H9 (cell line): Measurements from ENCODE around the gene DAND5. TPM values are rescaled to one million over a fixed set of nuclear protein-coding genes. Genes with fewer than 3 reads are reported as not detected.

Experiments
- DNase-seq: peaks from one replicate; pipeline ENCODE4 v3.0.0-alpha.2; 2017
- H2AFZ ChIP-seq: one replicate; pipeline ENCODE4 v1.6.1; 2013; ENCODE audit warnings: mild to moderate bottlenecking, low read length, control low read depth, moderate library complexity
- H2AK5ac ChIP-seq: 2 replicates; pipeline ENCODE4 v1.6.1; 2013; ENCODE audit warnings: low read length, control low read depth, mixed read lengths; ENCODE audit not compliant: insufficient read length
- H2BK120ac ChIP-seq: one replicate; pipeline ENCODE4 v1.6.1; 2013; ENCODE audit warnings: low read depth, mild to moderate bottlenecking, low read length, control low read depth, inconsistent platforms; ENCODE audit not compliant: poor library complexity, severe bottlenecking
- H2BK12ac ChIP-seq: 2 replicates; pipeline ENCODE4 v1.6.1; 2013; ENCODE audit warnings: low read length, control low read depth, mixed read lengths, low read depth; ENCODE audit not compliant: insufficient read length
- H2BK15ac ChIP-seq: 2 replicates; pipeline ENCODE4 v1.6.1; 2013; ENCODE audit warnings: low read depth, low read length, control low read depth
- H2BK20ac ChIP-seq: one replicate; pipeline ENCODE4 v1.6.1; 2013; ENCODE audit warnings: low read depth, mild to moderate bottlenecking, low read length, control low read depth, inconsistent platforms; ENCODE audit not compliant: poor library complexity, severe bottlenecking
- H2BK5ac ChIP-seq: 2 replicates; pipeline ENCODE4 v1.6.1; 2013; ENCODE audit warnings: low read length, control low read depth, mixed read lengths; ENCODE audit not compliant: insufficient read length
- H3K14ac ChIP-seq: 2 replicates; pipeline ENCODE4 v1.6.1; 2013; ENCODE audit warnings: low read length, control low read depth; ENCODE audit not compliant: insufficient read depth
- H3K18ac ChIP-seq: 2 replicates; pipeline ENCODE4 v1.6.1; 2013; ENCODE audit warnings: low read depth, mild to moderate bottlenecking, mixed read lengths, low read length, control low read depth; ENCODE audit not compliant: insufficient read length
- H3K23ac ChIP-seq: 2 replicates; pipeline ENCODE4 v1.6.1; 2013; ENCODE audit warnings: low read length, control low read depth, mixed read lengths, low read depth; ENCODE audit not compliant: insufficient read length
- H3K23me2 ChIP-seq: 2 replicates; pipeline ENCODE4 v1.6.1; 2013; ENCODE audit warnings: low read depth, mild to moderate bottlenecking, mixed read lengths, low read length, control low read depth; ENCODE audit not compliant: insufficient read length, poor library complexity, severe bottlenecking
- H3K27ac ChIP-seq: 2 replicates; pipeline ENCODE4 v1.5.1; 2013; ENCODE audit warnings: low read length, control low read depth, mixed read lengths, low read depth; ENCODE audit not compliant: insufficient read length
- H3K27me3 ChIP-seq: 2 replicates; pipeline ENCODE4 v1.6.1; 2013; ENCODE audit warnings: low read length, control low read depth, inconsistent platforms; ENCODE audit not compliant: insufficient read depth
- H3K4ac ChIP-seq: 2 replicates; pipeline ENCODE4 v1.6.1; 2013; ENCODE audit warnings: low read depth, mild to moderate bottlenecking, control low read depth, inconsistent platforms, low read length, moderate library complexity
- H3K4me1 ChIP-seq: 2 replicates; pipeline ENCODE4 v1.6.1; 2013; ENCODE audit warnings: low read length, control low read depth, inconsistent platforms; ENCODE audit not compliant: insufficient read depth
- H3K4me2 ChIP-seq: 2 replicates; pipeline ENCODE4 v1.6.1; 2013; ENCODE audit warnings: low read length, control low read depth, mixed read lengths; ENCODE audit not compliant: insufficient read length, insufficient read depth
- H3K56ac ChIP-seq: 2 replicates; pipeline ENCODE4 v1.6.1; 2013; ENCODE audit warnings: low read depth, mild to moderate bottlenecking, mixed read lengths, low read length, control low read depth; ENCODE audit not compliant: insufficient read length
- H3K79me1 ChIP-seq: 2 replicates; pipeline ENCODE4 v1.6.1; 2013; ENCODE audit warnings: low read depth, mild to moderate bottlenecking, moderate library complexity, low read length, control low read depth, inconsistent platforms; ENCODE audit not compliant: insufficient read depth, poor library complexity, severe bottlenecking
- H3K79me2 ChIP-seq: 2 replicates; pipeline ENCODE4 v1.6.1; 2013; ENCODE audit warnings: low read length, control low read depth, inconsistent platforms; ENCODE audit not compliant: insufficient read depth
- H3K9ac ChIP-seq: 2 replicates; pipeline ENCODE4 v1.6.1; 2013; ENCODE audit warnings: low read length, control low read depth, mixed read lengths; ENCODE audit not compliant: insufficient read length; ENCODE audit errors: extremely low read depth
- H3K9me3 ChIP-seq: one replicate; pipeline ENCODE4 v1.6.1; 2013; ENCODE audit warnings: low read depth, low read length, inconsistent platforms; ENCODE audit not compliant: control insufficient read depth
- H3T11ph ChIP-seq: one replicate; pipeline ENCODE4 v1.6.1; 2013; ENCODE audit warnings: mild to moderate bottlenecking, low read length, control low read depth, inconsistent platforms
- H4K20me1 ChIP-seq: one replicate; pipeline ENCODE4 v1.6.1; 2013; ENCODE audit not compliant: control insufficient read depth, insufficient read length, insufficient read depth
- H4K5ac ChIP-seq: 2 replicates; pipeline ENCODE4 v1.6.1; 2013; ENCODE audit warnings: low read depth, mild to moderate bottlenecking, mixed read lengths, low read length, control low read depth; ENCODE audit not compliant: insufficient read length
- H4K8ac ChIP-seq: replicated peaks from 2 replicates; pipeline ENCODE4 v1.6.1; 2013; ENCODE audit warnings: low read length, control low read depth, mixed read lengths, low read depth; ENCODE audit not compliant: insufficient read length
- H4K91ac ChIP-seq: 2 replicates; pipeline ENCODE4 v1.6.1; 2013; ENCODE audit warnings: low read depth, mild to moderate bottlenecking, moderate library complexity, mixed read lengths, low read length, control low read depth; ENCODE audit not compliant: insufficient read length
- H3K27ac Mint-ChIP-seq, 3 experiments: 2 replicates in 2 of 3; 3 replicates in 1 of 3; pipeline ENCODE4 v1.8.0; 2020 to 2021; ENCODE audit warnings: mixed read lengths in 3 of 3, mild to moderate bottlenecking in 1 of 3, moderate library complexity in 1 of 3
- H3K27me3 Mint-ChIP-seq: 2 replicates; pipeline ENCODE4 v1.8.0; 2021; ENCODE audit warnings: low read depth, mild to moderate bottlenecking, moderate library complexity, mixed read lengths
- H3K36me3 Mint-ChIP-seq, 3 experiments: 2 replicates in 2 of 3; 3 replicates in 1 of 3; pipeline ENCODE4 v1.8.0; 2020 to 2021; ENCODE audit warnings: low read depth in 3 of 3, mixed read lengths in 3 of 3; ENCODE audit not compliant: insufficient read depth in 1 of 3
- H3K4me1 Mint-ChIP-seq, 2 experiments: 2 replicates each; pipeline ENCODE4 v1.8.0; 2020; ENCODE audit warnings: mixed read lengths in 2 of 2
- H3K4me3 Mint-ChIP-seq, 2 experiments: 2 replicates in 1 of 2; 3 replicates in 1 of 2; pipeline ENCODE4 v1.8.0; 2020 to 2021; ENCODE audit warnings: mild to moderate bottlenecking in 2 of 2, mixed read lengths in 2 of 2, moderate library complexity in 1 of 2
- H3K9me3 Mint-ChIP-seq, 2 experiments: 2 replicates in 1 of 2; 3 replicates in 1 of 2; pipeline ENCODE4 v1.8.0; 2020; ENCODE audit warnings: mild to moderate bottlenecking in 2 of 2, mixed read lengths in 2 of 2, moderate library complexity in 1 of 2
- WGBS: extraction: QIAGEN DNeasy Blood & Tissue Kit; methylation state at CpG from one replicate; pipeline ENCODE4 v1.1.7; 2013; ENCODE audit warnings: missing lambda C conversion rate, low lambda C conversion rate, mixed read lengths; ENCODE audit not compliant: insufficient read length; ENCODE audit errors: extremely low coverage; 5-methylcytosine and 5-hydroxymethylcytosine counted together
- total RNA-seq: library from RNA; stranded (reverse); gene quantifications from 2 replicates; pipeline ENCODE4 v1.2.1, GENCODE V29; 2021
- TF ChIP-seq, protein P1 (sequence below): fragments of 200-600 bp; sonication (generic); conservative IDR thresholded peaks from 3 replicates; pipeline ENCODE4 v1.8.0; 2021; ENCODE audit warnings: antibody characterized with exemption, mild to moderate bottlenecking

Gene DAND5
- total RNA-seq, 1 experiment from 2014 or later = 0.11 TPM

DNA sequence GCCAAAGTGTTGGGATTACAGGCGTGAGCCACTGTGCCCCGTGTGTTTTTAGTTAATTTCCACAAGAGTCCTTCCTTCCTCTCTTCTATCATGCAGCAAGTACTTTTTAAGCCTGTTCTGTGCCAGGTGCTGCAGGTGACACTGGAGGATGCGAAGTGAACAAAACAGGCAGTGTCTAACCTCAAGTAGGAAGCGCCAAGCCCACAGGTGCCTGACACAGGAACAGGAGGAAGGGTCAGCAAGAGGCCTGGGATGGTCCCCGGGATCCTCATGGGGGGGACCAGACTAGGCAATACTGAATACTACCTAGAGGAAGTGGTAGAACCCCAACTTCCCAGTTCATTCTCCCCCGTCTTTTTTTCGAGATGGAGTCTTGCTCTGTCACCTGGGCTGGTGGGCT is 32.8 kb upstream of the DAND5 start:
- Histone ChIP-seq H3K56ac (no peak overlapping the region), H3T11ph (no peak overlapping the region), H4K20me1 (no peaks in the 10 kb centered on the region), H2BK12ac (peak overlapping the region; percentile 27), H2BK20ac (no peak overlapping the region), H3K18ac (no peak overlapping the region), H3K23me2 (peaks cover 11% of the 10 kb centered on the region), H3K4me2 (no peak overlapping the region), H3K4ac (no peak overlapping the region), H3K14ac (no peak overlapping the region), H3K79me1 (peaks cover 12% of the 10 kb centered on the region), H3K27ac (no peak overlapping the region), H3K23ac (no peak overlapping the region), H3K27me3 (no peaks in the 10 kb centered on the region), H3K9ac (no peak overlapping the region), H4K8ac (no peak overlapping the region), H2BK120ac (peak overlapping the region; percentile 17), H4K91ac (no peak overlapping the region), H2AFZ (no peak overlapping the region), H2BK5ac (no peak overlapping the region), H3K79me2 (peaks cover 16% of the 10 kb centered on the region; the same call in 1 of the 2 replicates), H3K4me1 (no peaks in the 10 kb centered on the region; the same call in 1 of the 2 replicates), H4K5ac (no peak overlapping the region), H3K9me3 (no peaks in the 10 kb centered on the region), H2AK5ac (no peak overlapping the region), H2BK15ac (no peak overlapping the region)
- TF ChIP-seq, protein P1, sequence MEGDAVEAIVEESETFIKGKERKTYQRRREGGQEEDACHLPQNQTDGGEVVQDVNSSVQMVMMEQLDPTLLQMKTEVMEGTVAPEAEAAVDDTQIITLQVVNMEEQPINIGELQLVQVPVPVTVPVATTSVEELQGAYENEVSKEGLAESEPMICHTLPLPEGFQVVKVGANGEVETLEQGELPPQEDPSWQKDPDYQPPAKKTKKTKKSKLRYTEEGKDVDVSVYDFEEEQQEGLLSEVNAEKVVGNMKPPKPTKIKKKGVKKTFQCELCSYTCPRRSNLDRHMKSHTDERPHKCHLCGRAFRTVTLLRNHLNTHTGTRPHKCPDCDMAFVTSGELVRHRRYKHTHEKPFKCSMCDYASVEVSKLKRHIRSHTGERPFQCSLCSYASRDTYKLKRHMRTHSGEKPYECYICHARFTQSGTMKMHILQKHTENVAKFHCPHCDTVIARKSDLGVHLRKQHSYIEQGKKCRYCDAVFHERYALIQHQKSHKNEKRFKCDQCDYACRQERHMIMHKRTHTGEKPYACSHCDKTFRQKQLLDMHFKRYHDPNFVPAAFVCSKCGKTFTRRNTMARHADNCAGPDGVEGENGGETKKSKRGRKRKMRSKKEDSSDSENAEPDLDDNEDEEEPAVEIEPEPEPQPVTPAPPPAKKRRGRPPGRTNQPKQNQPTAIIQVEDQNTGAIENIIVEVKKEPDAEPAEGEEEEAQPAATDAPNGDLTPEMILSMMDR = no peak
- Mint-ChIP-seq H3K27me3 (no peaks in the 10 kb centered on the region; the same call in 1 of the 2 replicates), H3K27ac (peak overlapping the region in 1 of 3 experiments; percentile 83; a peak in 3 of 7 replicates), H3K4me3 (peak overlapping the region in 1 of 2 experiments; percentile 9; a peak in 1 of 5 replicates), H3K4me1 (peaks cover 29 to 49% of the 10 kb centered on the region in 2 experiments), H3K9me3 (no peaks in the 10 kb centered on the region; a peak in 1 of 5 replicates), H3K36me3 (peaks cover 30 to 44% (median 35%) of the 10 kb centered on the region in 3 experiments)
- WGBS = no CpG with 5 or more reads among the region's 7 CpGs
- DNase-seq = no peak
